Subcutaneous abdominal adipose tissue (tissue), 5 donors: ENCODE measurements around the gene VPS13D.

ENCODE experiments used
- H3K27ac ChIP-seq: one replicate; pipeline ENCODE4 v1.7.0; 2013; ENCODE audit warnings: low read depth, mild to moderate bottlenecking, inconsistent platforms, low read length, moderate library complexity
- H3K27me3 ChIP-seq, 5 donors: one replicate each; pipeline ENCODE4 v1.7.0; 2013; ENCODE audit warnings: low read length in 5 of 5, inconsistent platforms in 1 of 5; ENCODE audit not compliant: control insufficient read depth in 5 of 5, insufficient read depth in 4 of 5
- H3K36me3 ChIP-seq, 5 donors: one replicate each; pipeline ENCODE4 v1.7.0; 2013; ENCODE audit warnings: low read length in 5 of 5; ENCODE audit not compliant: control insufficient read depth in 5 of 5, insufficient read depth in 5 of 5
- H3K4me1 ChIP-seq, 5 donors: one replicate each; pipeline ENCODE4 v1.7.0; 2013; ENCODE audit warnings: low read length in 5 of 5, mild to moderate bottlenecking in 3 of 5, moderate library complexity in 1 of 5; ENCODE audit not compliant: control insufficient read depth in 5 of 5, insufficient read depth in 5 of 5
- H3K4me3 ChIP-seq, 5 donors: one replicate each; pipeline ENCODE4 v1.7.0; 2013; ENCODE audit warnings: low read length in 5 of 5, low read depth in 1 of 5
- H3K9ac ChIP-seq, 5 donors: one replicate each; pipeline ENCODE4 v1.7.0; 2013; ENCODE audit warnings: low read length in 5 of 5, mild to moderate bottlenecking in 4 of 5, moderate library complexity in 3 of 5
- H3K9me3 ChIP-seq, 5 donors: one replicate each; pipeline ENCODE4 v1.7.0; 2013; ENCODE audit warnings: low read length in 5 of 5; ENCODE audit not compliant: control insufficient read depth in 5 of 5
- donor health status: healthy.
- donor health status: healthy.
- donor health status: healthy.
- donor health status: healthy.
- donor health status: healthy.

VPS13D gene

GRCh38 chr1:12185036-12185917 lies 44.6 kb upstream of the VPS13D start:
- H3K36me3 ChIP-seq: peaks cover 0 to 25% (median 15%) of the 10 kb centered on the region in 5 donors
- H3K4me3 ChIP-seq: peak overlapping the region in 4 of 5 donors; percentile 19 to 52 (median 46)
- H3K4me1 ChIP-seq: peaks cover 16 to 95% (median 74%) of the 10 kb centered on the region in 5 donors
- peak overlapping the region; percentile 93 for H3K27ac ChIP-seq
- no peaks in the 10 kb centered on the region for H3K9me3 ChIP-seq
- H3K9ac ChIP-seq: peak overlapping the region; percentile 24 to 80 (median 59)
- peaks cover 3 to 19% (median 4%) of the 10 kb centered on the region in 5 donors for H3K27me3 ChIP-seq

DNA sequence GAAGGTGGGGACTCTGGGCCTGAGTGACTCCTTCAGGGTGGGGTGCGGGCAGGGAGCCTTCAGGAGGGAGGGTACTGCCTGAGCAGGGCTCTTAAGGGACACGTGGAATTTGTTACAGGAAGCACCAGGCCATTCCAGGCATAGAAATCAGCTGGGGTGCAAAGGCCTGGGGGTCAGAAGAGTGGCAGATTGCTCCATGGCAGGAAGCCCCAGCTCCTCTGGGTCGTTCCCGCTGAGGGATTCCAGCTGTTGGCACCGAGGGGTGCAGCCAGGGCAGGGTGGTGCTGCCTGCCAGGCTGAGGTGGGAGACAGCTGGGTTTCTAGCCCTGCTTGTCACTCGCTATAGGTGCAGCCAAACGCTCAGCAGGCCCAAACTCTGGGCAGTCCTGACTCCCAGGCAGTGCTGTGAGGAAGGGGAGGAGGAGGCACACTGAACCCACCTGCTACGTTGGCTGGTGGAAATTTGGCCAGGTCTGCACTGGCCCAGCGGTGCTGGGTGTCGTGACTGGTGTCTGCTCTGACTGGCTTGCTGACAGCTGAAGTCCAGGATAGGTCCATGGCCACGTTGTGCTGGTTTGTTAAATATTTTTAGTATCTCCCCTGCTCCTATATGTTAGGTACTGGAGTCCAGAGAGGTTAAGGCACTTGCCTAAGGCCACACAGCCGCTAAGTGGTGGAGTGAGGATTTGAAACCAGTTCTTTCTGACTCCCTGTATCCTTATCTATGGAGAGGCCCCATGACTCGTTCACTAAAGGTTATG lies 43.7 kb upstream of the VPS13D start:
- Histone ChIP-seq H3K9ac (peak overlapping the region in 3 of 5 donors; percentile 59 to 80 (median 62)), H3K4me3 (peak overlapping the region in 3 of 5 donors; percentile 41 to 52 (median 50)), H3K27me3 (peaks cover 3 to 19% (median 4%) of the 10 kb centered on the region in 5 donors), H3K9me3 (no peaks in the 10 kb centered on the region), H3K36me3 (peaks cover 0 to 29% (median 20%) of the 10 kb centered on the region in 5 donors), H3K4me1 (peaks cover 14 to 87% (median 65%) of the 10 kb centered on the region in 5 donors), H3K27ac (peak overlapping the region; percentile 93)

DNA sequence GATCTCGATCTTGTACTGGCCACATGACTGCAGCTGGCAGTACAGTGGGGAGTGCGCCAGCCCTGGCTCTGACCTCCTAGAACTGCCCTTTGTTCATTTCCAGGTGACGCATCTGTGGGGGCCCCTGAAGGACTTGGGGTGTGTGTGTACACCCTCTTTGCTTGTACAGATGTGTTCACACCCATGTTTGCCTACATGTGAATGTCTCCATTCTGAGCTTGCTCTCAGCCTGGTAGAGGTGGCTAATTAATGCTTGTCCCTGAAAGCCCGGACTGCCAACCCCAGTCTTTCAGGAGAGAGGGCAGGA lies 43.2 kb upstream of the VPS13D start:
- peak overlapping the region; percentile 93 for H3K27ac ChIP-seq
- H3K36me3 ChIP-seq: peaks cover 0 to 34% (median 25%) of the 10 kb centered on the region in 5 donors
- H3K9me3 ChIP-seq: no peaks in the 10 kb centered on the region
- H3K4me1 ChIP-seq: peaks cover 14 to 81% (median 60%) of the 10 kb centered on the region in 5 donors
- H3K9ac ChIP-seq: peak overlapping the region in 2 of 5 donors; percentile 8 to 80
- H3K27me3 ChIP-seq: peaks cover 3 to 19% (median 4%) of the 10 kb centered on the region in 5 donors
- no peak overlapping the region for H3K4me3 ChIP-seq

GRCh38 chr1:12188115-12188514 lies 41.7 kb upstream of the VPS13D start:
- H3K27me3 ChIP-seq: peaks cover 3 to 19% (median 4%) of the 10 kb centered on the region in 5 donors
- H3K4me1 ChIP-seq: peaks cover 14 to 66% (median 46%) of the 10 kb centered on the region in 5 donors
- H3K27ac ChIP-seq: no peak overlapping the region
- H3K4me3 ChIP-seq: no peak overlapping the region
- H3K36me3 ChIP-seq: peaks cover 0 to 44% (median 35%) of the 10 kb centered on the region in 5 donors
- H3K9ac ChIP-seq: no peak overlapping the region
- H3K9me3 ChIP-seq: no peaks in the 10 kb centered on the region

DNA sequence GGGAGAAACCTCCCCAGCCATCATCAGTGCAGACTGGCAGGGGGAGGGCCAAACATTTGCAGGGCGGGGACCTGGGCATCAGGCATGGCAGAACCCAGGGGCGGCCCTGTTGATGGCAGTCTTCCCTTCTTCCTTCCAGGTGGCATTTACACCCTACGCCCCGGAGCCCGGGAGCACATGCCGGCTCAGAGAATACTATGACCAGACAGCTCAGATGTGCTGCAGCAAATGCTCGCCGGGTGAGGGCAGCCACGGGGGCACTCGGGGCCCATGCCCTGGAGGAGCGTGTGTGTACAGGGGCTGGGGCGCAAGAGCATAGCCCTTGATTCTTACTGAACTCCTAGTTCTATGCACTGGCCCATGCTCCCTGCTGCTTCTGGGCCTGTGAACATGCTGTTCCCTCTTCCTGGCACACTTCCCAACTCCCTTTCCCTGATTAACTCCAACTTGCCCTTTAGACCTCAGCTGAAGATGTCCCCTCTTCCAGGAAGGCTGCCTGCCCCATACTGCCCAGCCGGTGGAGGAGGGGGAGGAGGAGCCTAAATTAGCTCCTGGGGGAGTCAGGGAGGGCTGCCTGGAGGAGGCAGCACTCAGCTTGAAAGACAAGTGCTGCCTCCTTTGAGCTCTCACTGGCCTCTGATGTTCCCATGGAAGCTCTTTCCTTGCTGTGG lies 41.0 kb upstream of the VPS13D start:
- H3K4me1 ChIP-seq: peaks cover 14 to 60% (median 44%) of the 10 kb centered on the region in 5 donors

DNA sequence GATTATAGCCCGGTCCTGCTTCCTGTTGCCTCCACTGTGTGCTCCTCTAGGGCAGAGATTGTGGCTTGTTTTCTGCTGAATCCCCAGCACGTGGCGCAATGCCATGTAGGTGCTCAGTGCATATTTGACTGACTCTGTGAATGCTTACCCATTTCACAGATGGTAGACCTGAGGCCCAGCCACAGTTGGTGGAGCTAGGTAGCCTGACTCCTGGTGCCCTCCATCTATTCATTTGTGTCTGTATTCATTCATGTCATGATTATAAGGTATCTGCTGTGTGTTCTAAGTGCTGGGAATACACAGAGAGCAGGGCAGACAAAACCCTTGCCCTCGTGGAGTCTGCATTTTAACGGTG lies 40.5 kb upstream of the VPS13D start:
- Histone ChIP-seq H3K9ac (no peak overlapping the region), H3K27ac (no peak overlapping the region), H3K4me1 (peaks cover 14 to 59% (median 43%) of the 10 kb centered on the region in 5 donors), H3K4me3 (no peak overlapping the region), H3K27me3 (peaks cover 3 to 16% (median 4%) of the 10 kb centered on the region in 5 donors), H3K9me3 (no peaks in the 10 kb centered on the region), H3K36me3 (peaks cover 0 to 56% (median 46%) of the 10 kb centered on the region in 5 donors)

More for the DNA sequence above, 41.0 kb upstream of the VPS13D start:
- H3K4me3 ChIP-seq: no peak overlapping the region
- no peak overlapping the region for H3K9ac ChIP-seq
- peaks cover 0 to 51% (median 41%) of the 10 kb centered on the region in 5 donors for H3K36me3 ChIP-seq
- no peaks in the 10 kb centered on the region for H3K9me3 ChIP-seq
- H3K27me3 ChIP-seq: peaks cover 3 to 19% (median 4%) of the 10 kb centered on the region in 5 donors
- no peak overlapping the region for H3K27ac ChIP-seq

GRCh38 chr1:12191242-12192032 lies 38.4 kb upstream of the VPS13D start:
- Histone ChIP-seq H3K27ac (no peak overlapping the region), H3K4me1 (peaks cover 3 to 50% (median 21%) of the 10 kb centered on the region in 5 donors), H3K9me3 (no peaks in the 10 kb centered on the region), H3K36me3 (peaks cover 0 to 72% (median 58%) of the 10 kb centered on the region in 5 donors), H3K27me3 (peaks cover 0 to 4% (median 2%) of the 10 kb centered on the region in 5 donors), H3K4me3 (no peak overlapping the region), H3K9ac (no peak overlapping the region)

DNA sequence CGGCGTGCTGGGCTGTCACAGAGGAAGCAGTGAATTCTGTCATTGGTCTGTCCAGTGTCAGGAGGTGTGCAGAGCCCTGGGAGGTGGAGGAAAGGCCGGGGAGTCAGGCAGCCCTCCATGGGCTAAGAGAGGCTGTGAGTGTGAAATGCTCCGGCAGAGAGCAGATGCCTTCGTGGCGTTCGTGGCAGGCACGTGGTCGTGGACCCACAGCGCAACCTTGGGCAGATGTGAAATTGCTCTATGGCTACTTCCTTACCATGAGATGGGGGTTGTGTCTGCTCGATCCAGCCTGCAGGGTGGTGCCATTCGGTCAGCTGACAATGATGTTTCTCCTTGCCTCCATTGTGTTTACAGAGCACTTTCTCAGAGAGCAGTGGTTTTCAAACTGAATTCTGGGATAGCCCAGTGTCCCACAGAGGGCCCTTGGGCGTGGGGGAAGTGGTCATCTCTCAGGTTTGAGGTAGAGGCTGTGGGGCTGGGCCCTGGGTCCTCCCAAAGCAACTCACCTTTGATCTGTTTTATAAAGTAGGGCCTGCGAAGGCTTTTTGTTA lies 35.1 kb upstream of the VPS13D start:
- Histone ChIP-seq H3K4me3 (no peak overlapping the region), H3K27ac (no peak overlapping the region), H3K9me3 (no peaks in the 10 kb centered on the region), H3K27me3 (no peaks in the 10 kb centered on the region), H3K36me3 (peaks cover 0 to 84% (median 72%) of the 10 kb centered on the region in 5 donors), H3K4me1 (peaks cover 0 to 25% (median 0%) of the 10 kb centered on the region in 5 donors), H3K9ac (no peak overlapping the region)

GRCh38 chr1:12195416-12195815 lies 34.4 kb upstream of the VPS13D start:
- H3K9ac ChIP-seq: no peak overlapping the region
- H3K27me3 ChIP-seq: no peaks in the 10 kb centered on the region
- no peaks in the 10 kb centered on the region for H3K9me3 ChIP-seq
- peaks cover 0 to 24% (median 0%) of the 10 kb centered on the region in 5 donors for H3K4me1 ChIP-seq
- H3K36me3 ChIP-seq: peaks cover 0 to 88% (median 72%) of the 10 kb centered on the region in 5 donors
- H3K27ac ChIP-seq: no peak overlapping the region
- no peak overlapping the region for H3K4me3 ChIP-seq
